CD4-positive, alpha-beta T cell treated with Interleukin-6 at 100 ng/mL for 8 hours (primary cell): ENCODE measurements around the gene HOXC5.
"Not testable (repeated sequence)": the region's sequence is repeated elsewhere in the genome, so short reads cannot be mapped to it uniquely, and the experiment has no call there.

Experiments used
- DNase-seq: peaks from one replicate; pipeline ENCODE4 v3.0.0-alpha.2; 2020; ENCODE audit warnings: mixed read lengths, low spot score

The HOXC5 gene

GRCh38 chr12:54066408-54066807 is 33.6 kb downstream of the HOXC5 start:
- no peak for DNase-seq

GRCh38 chr12:54068418-54069070 is 35.7 kb downstream of the HOXC5 start:
- DNase-seq = no peak

GRCh38 chr12:54071942-54072341 is 39.1 kb downstream of the HOXC5 start:
- DNase-seq = no peak

- no peak for DNase-seq
Observed at GRCh38 chr12:54074308-54074707, 41.5 kb downstream of the HOXC5 start.

GRCh38 chr12:54075409-54075808 is 42.6 kb downstream of the HOXC5 start:
- no peak for DNase-seq

- no peak for DNase-seq
Observed at GRCh38 chr12:54075974-54076373, 43.1 kb downstream of the HOXC5 start.

GRCh38 chr12:54077843-54078242 is 45.0 kb downstream of the HOXC5 start:
- DNase-seq = not testable (repeated sequence)

- DNase-seq = not testable (repeated sequence)
Observed at GRCh38 chr12:54079115-54079514, 46.3 kb downstream of the HOXC5 start.

- DNase-seq = not testable (repeated sequence)
Observed at GRCh38 chr12:54080008-54080924, 47.4 kb downstream of the HOXC5 start.

GRCh38 chr12:54081053-54081514 is 48.2 kb downstream of the HOXC5 start:
- DNase-seq = not testable (repeated sequence)

GRCh38 chr12:54081581-54082396 is 48.9 kb downstream of the HOXC5 start:
- not testable (repeated sequence) for DNase-seq

- peak; percentile 21 for DNase-seq
Observed at GRCh38 chr12:54082397-54082892, 49.6 kb downstream of the HOXC5 start.
